BLaER1 treated with 17β-estradiol and CSF1 and Interleukin-3, amounts not matched to agents 10 nM and 100 nM (cell line): ENCODE measurements around the gene SORL1-AS1.

ENCODE experiments used
- H3K27ac ChIP-seq, 11 experiments: shearing (Covaris generic); formaldehyde crosslinking; 2 replicates each; pipeline ENCODE4 v1.8.1; 2022
- H3K27me3 ChIP-seq, 11 experiments: shearing (Covaris generic); formaldehyde crosslinking; 2 replicates each; pipeline ENCODE4 v1.8.1; 2022
- H3K36me3 ChIP-seq, 11 experiments: shearing (Covaris generic); formaldehyde crosslinking; 2 replicates each; pipeline ENCODE4 v1.8.1; 2022
- H3K4me1 ChIP-seq, 10 experiments: shearing (Covaris generic); formaldehyde crosslinking; 2 replicates each; pipeline ENCODE4 v1.8.1; 2022
- H3K4me2 ChIP-seq, 11 experiments: shearing (Covaris generic); formaldehyde crosslinking; 2 replicates each; pipeline ENCODE4 v1.8.1; 2022
- H3K4me3 ChIP-seq, 10 experiments: shearing (Covaris generic); formaldehyde crosslinking; 2 replicates each; pipeline ENCODE4 v1.8.1; 2022
- H3K9ac ChIP-seq, 11 experiments: shearing (Covaris generic); formaldehyde crosslinking; 2 replicates each; pipeline ENCODE4 v1.8.1; 2022
- H3K9me3 ChIP-seq, 11 experiments: shearing (Covaris generic); formaldehyde crosslinking; replicated peaks in 1 of 11; 2 replicates each; pipeline ENCODE4 v1.8.1; 2022
- H4K20me1 ChIP-seq, 11 experiments: shearing (Covaris generic); formaldehyde crosslinking; 2 replicates each; pipeline ENCODE4 v1.8.1; 2022
- Cebpa-rat ChIP-seq, 11 experiments: shearing (Covaris generic); IDR thresholded peaks; 2 replicates each; pipeline ENCODE4 v1.8.1; 2022

SORL1-AS1 gene

GRCh38 chr11:121435551-121436511 lies 16.9 kb downstream of the SORL1-AS1 start:
- Histone ChIP-seq H3K9ac (peak overlapping the region in 1 of 11 experiments; percentile 5; a peak in 2 of 22 replicates), H3K4me2 (peak overlapping the region in 10 of 11 experiments; percentile 14 to 70 (median 55); a peak in 18 of 22 replicates), H3K4me3 (no peak overlapping the region), H3K9me3 (no peaks in the 10 kb centered on the region), H4K20me1 (no peaks in the 10 kb centered on the region), H3K27ac (peak overlapping the region in 6 of 11 experiments; percentile 0 to 57 (median 9); a peak in 6 of 22 replicates), H3K4me1 (peaks cover 0 to 45% (median 31%) of the 10 kb centered on the region in 10 experiments; a peak in 16 of 20 replicates), H3K36me3 (no peaks in the 10 kb centered on the region), H3K27me3 (no peaks in the 10 kb centered on the region)
- TF ChIP-seq Cebpa-rat (IDR thresholded peaks at IDR 0.05) = peak in 1 of 11 experiments; percentile 11; a peak in 1 of 22 replicates

- Histone ChIP-seq H3K27me3 (no peaks in the 10 kb centered on the region), H3K27ac (peak overlapping the region in 1 of 11 experiments; percentile 57; a peak in 2 of 22 replicates), H3K9me3 (no peaks in the 10 kb centered on the region), H3K4me1 (peaks cover 0 to 52% (median 34%) of the 10 kb centered on the region in 10 experiments; a peak in 16 of 20 replicates), H3K4me2 (peak overlapping the region; percentile 10 to 70 (median 45); a peak in 18 of 22 replicates), H4K20me1 (no peaks in the 10 kb centered on the region), H3K9ac (no peak overlapping the region), H3K4me3 (no peak overlapping the region), H3K36me3 (no peaks in the 10 kb centered on the region)
- TF ChIP-seq Cebpa-rat (IDR thresholded peaks at IDR 0.05) = no peak
Observed at GRCh38 chr11:121435132-121435531, 17.6 kb downstream of the SORL1-AS1 start.

- no peak for TF ChIP-seq Cebpa-rat (IDR thresholded peaks at IDR 0.05)
- Histone ChIP-seq H3K4me1 (peaks cover 4 to 59% (median 42%) of the 10 kb centered on the region in 10 experiments; a peak in 19 of 20 replicates), H3K4me3 (no peak overlapping the region), H3K36me3 (no peaks in the 10 kb centered on the region), H3K4me2 (0 out of 22 replicates have a peak overlapping the region, but pooled peaks of 2 of the 11 experiments have one; percentile 2 to 14), H3K9me3 (0 out of 22 replicates have a peak, but pooled peaks cover 0 to 5% (median 0%) of the 10 kb centered on the region in 11 experiments), H3K9ac (no peak overlapping the region), H3K27ac (no peak overlapping the region), H3K27me3 (peaks cover 10 to 20% (median 17%) of the 10 kb centered on the region in 11 experiments), H4K20me1 (no peaks in the 10 kb centered on the region)
Observed at GRCh38 chr11:121431820-121432526, 20.8 kb downstream of the SORL1-AS1 start.

- peaks cover 0 to 26% (median 14%) of the 10 kb centered on the region in 11 experiments; a peak in 16 of 22 replicates for H3K9me3 ChIP-seq
- no peak overlapping the region for H3K9ac ChIP-seq
- no peak overlapping the region for H3K4me3 ChIP-seq
- H3K4me2 ChIP-seq = peak overlapping the region in 5 of 11 experiments; percentile 5 to 42 (median 40); a peak in 5 of 22 replicates
- H3K27ac ChIP-seq = no peak overlapping the region; a peak in 1 of 22 replicates
- H3K27me3 ChIP-seq = peaks cover 22 to 36% (median 31%) of the 10 kb centered on the region in 11 experiments
- H3K4me1 ChIP-seq = peaks cover 6 to 39% (median 21%) of the 10 kb centered on the region in 10 experiments; a peak in 19 of 20 replicates
- TF ChIP-seq Cebpa-rat (IDR thresholded peaks at IDR 0.05) = no peak
- no peaks in the 10 kb centered on the region for H4K20me1 ChIP-seq
- no peaks in the 10 kb centered on the region for H3K36me3 ChIP-seq
Observed at GRCh38 chr11:121429556-121429955, 23.2 kb downstream of the SORL1-AS1 start.

GRCh38 chr11:121427400-121427744 lies 25.4 kb downstream of the SORL1-AS1 start:
- peaks cover 7 to 47% (median 32%) of the 10 kb centered on the region in 11 experiments; a peak in 19 of 22 replicates for H3K9me3 ChIP-seq
- H3K9ac ChIP-seq = peak overlapping the region in 6 of 11 experiments; percentile 10 to 43 (median 30); a peak in 4 of 22 replicates
- peaks cover 18 to 45% (median 30%) of the 10 kb centered on the region in 10 experiments for H3K4me1 ChIP-seq
- H3K4me3 ChIP-seq = peak overlapping the region; percentile 2 to 53 (median 32); a peak in 11 of 20 replicates
- no peaks in the 10 kb centered on the region for H3K36me3 ChIP-seq
- peak overlapping the region; percentile 64 to 91 (median 73) for H3K4me2 ChIP-seq
- peaks cover 22 to 36% (median 31%) of the 10 kb centered on the region in 11 experiments for H3K27me3 ChIP-seq
- H3K27ac ChIP-seq = no peak overlapping the region
- no peak for TF ChIP-seq Cebpa-rat (IDR thresholded peaks at IDR 0.05)
- no peaks in the 10 kb centered on the region for H4K20me1 ChIP-seq

GRCh38 chr11:121426476-121427399 lies 26.0 kb downstream of the SORL1-AS1 start:
- Histone ChIP-seq H3K4me3 (peak overlapping the region; percentile 2 to 53 (median 32); a peak in 12 of 20 replicates), H3K9me3 (peaks cover 7 to 47% (median 32%) of the 10 kb centered on the region in 11 experiments; a peak in 19 of 22 replicates), H4K20me1 (no peaks in the 10 kb centered on the region), H3K27ac (no peak overlapping the region), H3K36me3 (no peaks in the 10 kb centered on the region), H3K9ac (peak overlapping the region in 6 of 11 experiments; percentile 10 to 43 (median 30); a peak in 4 of 22 replicates), H3K27me3 (peaks cover 22 to 36% (median 31%) of the 10 kb centered on the region in 11 experiments), H3K4me2 (peak overlapping the region; percentile 64 to 91 (median 73)), H3K4me1 (peaks cover 25 to 50% (median 36%) of the 10 kb centered on the region in 10 experiments)
- no peak for TF ChIP-seq Cebpa-rat (IDR thresholded peaks at IDR 0.05)

GRCh38 chr11:121425828-121426227 lies 26.9 kb downstream of the SORL1-AS1 start:
- Histone ChIP-seq H3K36me3 (no peaks in the 10 kb centered on the region), H3K4me3 (no peak overlapping the region), H3K9me3 (peaks cover 7 to 51% (median 32%) of the 10 kb centered on the region in 11 experiments; a peak in 19 of 22 replicates), H3K4me2 (no peak overlapping the region), H3K27ac (no peak overlapping the region), H3K4me1 (peaks cover 34 to 55% (median 45%) of the 10 kb centered on the region in 10 experiments), H3K27me3 (peaks cover 22 to 36% (median 31%) of the 10 kb centered on the region in 11 experiments), H4K20me1 (no peaks in the 10 kb centered on the region), H3K9ac (no peak overlapping the region)
- TF ChIP-seq Cebpa-rat (IDR thresholded peaks at IDR 0.05) = no peak
